GM18511 (cell line): ENCODE data around the gene IRAK2.
A peak's percentile ranks its signal among the peaks of the same experiment; 100 is the strongest.
"Not testable (repeated sequence)": the region's sequence is repeated elsewhere in the genome, so short reads cannot be mapped to it uniquely, and the experiment has no call there.

Experiments
- ATAC-seq: cut with Tn5 transposase; IDR thresholded peaks from one replicate; pipeline ENCODE4 v1.9.1; 2021; ENCODE audit warnings: mild to moderate bottlenecking, moderate library complexity; ENCODE audit not compliant: unreplicated experiment

The IRAK2 gene, protein sequence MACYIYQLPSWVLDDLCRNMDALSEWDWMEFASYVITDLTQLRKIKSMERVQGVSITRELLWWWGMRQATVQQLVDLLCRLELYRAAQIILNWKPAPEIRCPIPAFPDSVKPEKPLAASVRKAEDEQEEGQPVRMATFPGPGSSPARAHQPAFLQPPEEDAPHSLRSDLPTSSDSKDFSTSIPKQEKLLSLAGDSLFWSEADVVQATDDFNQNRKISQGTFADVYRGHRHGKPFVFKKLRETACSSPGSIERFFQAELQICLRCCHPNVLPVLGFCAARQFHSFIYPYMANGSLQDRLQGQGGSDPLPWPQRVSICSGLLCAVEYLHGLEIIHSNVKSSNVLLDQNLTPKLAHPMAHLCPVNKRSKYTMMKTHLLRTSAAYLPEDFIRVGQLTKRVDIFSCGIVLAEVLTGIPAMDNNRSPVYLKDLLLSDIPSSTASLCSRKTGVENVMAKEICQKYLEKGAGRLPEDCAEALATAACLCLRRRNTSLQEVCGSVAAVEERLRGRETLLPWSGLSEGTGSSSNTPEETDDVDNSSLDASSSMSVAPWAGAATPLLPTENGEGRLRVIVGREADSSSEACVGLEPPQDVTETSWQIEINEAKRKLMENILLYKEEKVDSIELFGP

DNA sequence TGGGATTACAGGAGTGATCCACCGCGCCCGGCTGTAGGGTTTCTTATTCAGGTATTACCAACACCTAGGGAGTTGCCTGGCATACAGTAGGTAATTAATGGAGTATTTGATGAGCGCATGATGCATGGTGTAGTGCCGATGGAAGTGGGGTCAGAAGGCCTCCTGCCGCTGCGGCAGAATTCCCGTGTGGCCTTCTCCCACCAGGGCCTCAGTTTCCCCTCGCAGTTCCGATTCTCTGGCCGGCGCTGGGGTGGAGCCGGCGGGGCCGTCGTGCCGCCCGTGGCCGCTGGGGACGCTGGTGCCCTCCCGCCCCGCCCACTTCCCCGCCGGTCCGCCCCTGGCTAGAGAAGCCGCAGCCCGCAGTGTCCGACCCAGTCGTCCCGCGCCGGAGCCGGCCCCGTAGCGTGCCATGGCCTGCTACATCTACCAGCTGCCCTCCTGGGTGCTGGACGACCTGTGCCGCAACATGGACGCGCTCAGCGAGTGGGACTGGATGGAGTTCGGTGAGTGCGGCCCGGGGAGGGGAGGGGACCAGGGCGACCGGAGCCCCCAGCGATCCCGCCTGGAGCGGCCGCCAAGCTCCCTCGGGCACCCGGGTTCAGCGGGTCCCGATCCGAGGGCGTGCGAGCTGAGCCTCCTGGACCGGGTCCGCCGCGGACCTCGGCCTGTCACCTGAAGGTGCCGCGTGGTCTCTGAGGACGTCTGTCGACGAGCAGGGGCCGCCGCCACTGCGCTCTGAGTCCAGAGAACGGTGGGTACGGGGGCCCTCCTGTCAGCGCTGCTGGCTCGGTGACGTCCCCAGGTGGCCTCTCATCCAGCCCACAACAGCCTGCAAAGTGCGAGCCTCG, at the start of gene IRAK2:
Gene IRAK2 (plus strand): TSS at position 374 of the 848 bp plus-strand sequence. CDS start 36 bp downstream, at position 410.
- peak; percentile 87 for ATAC-seq

DNA sequence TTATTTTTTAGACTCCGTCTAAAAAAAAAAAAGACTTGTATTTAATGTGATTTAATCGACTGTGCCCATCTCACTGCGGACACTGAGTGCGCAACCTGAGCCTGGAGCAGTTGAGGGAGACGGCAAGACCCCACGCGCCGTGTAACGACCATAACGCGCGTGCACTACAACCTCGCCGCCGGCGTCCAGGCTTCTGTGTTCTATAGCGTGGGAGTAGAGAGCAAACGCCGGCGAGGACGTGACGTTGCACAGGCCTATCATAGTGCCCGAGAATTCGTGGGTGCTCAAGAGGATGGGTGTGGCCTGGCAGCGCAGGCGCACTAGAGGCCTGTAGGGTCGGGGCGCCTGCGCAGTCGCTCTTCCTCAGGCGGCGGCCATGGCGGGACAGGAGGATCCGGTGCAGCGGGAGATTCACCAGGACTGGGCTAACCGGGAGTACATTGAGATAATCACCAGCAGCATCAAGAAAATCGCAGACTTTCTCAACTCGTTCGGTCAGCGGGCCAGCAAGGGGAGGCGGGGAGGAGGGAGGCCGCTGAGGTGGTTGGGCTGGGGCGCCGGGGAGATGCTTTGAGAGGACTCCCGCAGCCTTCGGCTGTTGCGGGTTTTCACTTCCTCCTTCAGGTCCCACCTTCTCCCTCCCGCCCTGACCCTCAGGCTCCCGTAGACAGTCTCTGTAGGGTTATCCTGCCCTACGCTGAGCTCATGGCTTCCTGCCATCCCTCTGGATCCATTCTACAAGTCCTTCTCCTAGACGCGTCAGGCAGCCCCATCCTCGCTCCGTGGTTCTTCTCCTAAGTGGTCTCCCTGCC, 49.2 kb upstream of the IRAK2 start, which contains the start of gene BRK1:
Gene BRK1 (plus strand): TSS at position 350 of the 812 bp plus-strand sequence. CDS start 27 bp downstream, at position 377.
- peak; percentile 96 for ATAC-seq

DNA sequence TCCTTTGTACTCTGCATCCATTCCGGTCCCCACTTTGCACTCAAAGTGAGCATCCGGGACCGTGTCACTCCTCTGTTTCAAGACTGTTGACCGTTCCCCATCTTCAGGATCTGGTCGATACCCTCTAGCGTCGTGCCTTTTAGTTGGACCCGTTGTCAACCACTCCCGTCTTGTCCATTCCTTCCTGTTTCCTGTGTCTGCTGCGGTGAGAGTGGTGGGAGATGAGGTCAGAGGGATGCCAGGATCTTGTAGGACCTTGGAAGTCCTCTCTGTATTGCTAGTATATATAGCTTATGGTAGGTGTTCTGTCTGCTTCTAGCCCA, 48.6 kb upstream of the IRAK2 start:
- no peak for ATAC-seq

DNA sequence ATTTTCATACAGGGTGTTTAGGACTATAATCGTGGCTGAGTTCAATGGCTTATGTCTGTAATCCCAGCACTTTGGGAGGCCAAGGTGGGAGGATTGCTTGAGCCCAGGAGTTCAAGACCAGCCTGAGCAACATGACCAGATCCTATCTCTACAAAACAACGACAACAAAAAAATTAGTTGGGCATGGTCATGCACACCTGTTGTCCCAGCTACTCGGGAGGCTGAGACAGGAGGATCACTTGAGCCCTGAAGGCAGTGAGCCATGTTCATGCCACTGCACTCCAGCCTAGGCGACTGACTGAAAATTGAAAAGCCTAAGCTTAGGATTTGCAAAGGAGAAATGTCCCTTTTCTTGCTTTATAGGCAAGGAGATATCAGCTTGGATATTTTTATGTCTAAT, 47.8 kb upstream of the IRAK2 start:
- no peak for ATAC-seq

DNA sequence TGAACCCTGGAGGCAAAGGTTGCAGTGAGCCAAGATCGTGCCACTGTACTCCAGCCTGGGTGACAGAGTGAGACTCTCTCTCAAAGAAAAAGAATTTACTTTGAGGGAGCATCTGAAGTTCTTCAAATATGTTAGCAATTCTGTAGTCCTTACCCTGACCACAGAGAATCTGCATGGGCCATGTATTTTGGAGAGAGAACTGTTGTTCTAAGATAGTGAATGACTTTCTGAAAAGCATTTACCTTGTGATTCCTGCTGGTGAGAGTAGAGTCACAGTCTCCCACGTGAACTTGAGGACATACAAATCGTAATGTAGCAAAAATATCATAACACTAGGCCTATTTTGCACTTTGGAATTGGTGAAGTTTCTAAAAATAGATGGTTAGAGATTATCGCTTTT, 45.3 kb upstream of the IRAK2 start:
- ATAC-seq, result no peak

DNA sequence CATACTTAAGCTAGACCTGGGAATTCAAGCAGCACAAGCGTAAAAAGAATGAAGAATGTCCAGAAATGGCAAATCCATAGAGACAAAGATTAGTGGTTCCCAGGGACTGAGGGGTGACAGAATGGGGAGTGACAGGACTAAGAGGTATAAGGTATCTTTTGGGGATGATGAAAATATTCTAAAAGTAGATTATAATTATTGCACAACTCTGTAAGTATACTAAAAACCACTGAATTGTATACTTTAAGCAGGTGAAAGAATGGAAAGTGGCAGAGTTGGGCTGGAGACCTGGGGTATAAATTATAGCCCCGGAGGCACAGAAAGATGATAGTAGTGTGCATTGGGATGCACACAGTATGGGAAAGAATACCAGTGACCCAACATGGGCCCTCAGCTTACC, 43.7 kb upstream of the IRAK2 start:
- ATAC-seq, result no peak

DNA sequence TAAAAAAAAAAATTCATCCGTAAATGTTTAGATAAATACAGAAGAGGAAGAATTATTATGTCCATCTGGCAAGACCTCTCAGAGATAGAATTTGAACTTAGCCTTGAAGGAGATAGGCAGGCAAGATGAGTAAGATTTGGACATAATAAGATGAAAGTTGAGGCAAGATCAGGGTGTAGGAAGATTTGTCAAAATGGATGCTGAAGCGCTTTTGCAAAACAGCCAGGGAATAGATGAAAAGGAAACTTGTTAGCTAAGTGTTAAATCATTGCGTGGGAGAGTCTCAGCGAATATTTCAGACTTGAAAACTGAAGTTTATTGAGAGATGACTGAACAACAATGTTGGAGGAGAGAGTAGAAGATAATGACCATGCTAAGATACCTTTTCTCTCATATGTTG, 42.0 kb upstream of the IRAK2 start:
- no peak for ATAC-seq

DNA sequence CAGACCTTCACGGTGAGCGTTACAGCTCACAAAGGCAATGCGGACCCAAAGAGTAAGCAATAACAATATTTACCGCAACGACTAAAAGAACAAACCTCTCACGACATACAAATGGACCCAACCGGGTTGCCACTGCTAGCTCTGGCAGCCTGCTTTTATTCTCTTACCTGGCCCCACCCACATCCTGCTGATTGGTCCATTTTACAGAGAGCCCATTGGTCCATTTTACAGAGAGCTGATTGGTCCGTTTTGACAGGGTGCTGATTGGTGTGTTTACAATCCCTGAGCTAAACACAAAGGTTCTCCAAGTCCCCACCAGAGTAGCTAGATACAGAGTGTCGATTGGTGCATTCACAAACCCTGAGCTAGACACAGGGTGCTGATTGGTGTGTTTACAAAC, 28.8 kb upstream of the IRAK2 start:
- not testable (repeated sequence) for ATAC-seq

DNA sequence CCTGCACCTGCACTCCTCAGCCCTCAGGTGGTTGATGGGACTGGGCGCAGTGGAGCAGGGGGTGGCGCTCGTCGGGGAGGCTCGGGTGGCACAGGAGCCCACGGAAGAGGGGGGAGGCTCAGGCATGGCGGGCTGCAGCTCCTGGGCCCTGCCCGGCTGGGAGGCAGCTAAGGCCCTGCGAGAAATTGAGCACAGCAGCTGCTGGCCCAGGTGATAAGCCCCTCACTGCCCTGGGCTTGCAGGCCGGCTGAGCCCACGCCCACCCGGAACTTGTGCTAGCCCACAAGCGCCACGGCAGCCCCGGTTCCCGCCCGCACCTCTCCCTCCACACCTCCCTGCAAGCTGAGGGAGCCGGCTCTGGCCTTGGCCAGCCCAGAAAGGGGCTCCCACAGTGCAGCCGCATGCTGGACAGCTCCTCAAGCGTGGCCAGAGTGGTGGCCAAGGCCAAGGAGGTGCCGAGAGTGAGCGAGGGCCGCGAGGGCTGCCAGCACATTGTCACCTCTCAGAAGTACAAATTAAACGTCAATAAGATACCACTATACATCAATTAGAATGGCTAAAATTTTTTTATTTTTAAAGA, 28.2 kb upstream of the IRAK2 start:
- ATAC-seq, result no peak

DNA sequence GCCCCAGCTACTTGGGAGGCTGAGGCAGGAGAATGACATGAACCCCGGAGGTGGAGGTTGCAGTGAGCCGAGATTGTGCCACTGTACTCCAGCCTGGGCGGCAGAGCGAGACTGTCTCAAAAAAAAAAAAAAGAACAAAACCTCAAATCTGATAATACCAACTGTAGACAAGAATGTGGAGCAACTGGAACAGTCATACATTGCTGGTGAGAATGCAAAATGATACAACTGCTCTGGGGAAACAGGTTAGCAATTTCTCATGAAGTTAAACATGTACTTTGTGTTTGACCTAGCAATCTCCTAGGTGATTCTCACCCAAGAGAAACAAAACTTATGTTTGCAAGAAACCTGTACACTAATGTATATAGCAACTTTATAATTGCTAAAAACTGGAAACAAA, 27.5 kb upstream of the IRAK2 start:
- no peak for ATAC-seq

DNA sequence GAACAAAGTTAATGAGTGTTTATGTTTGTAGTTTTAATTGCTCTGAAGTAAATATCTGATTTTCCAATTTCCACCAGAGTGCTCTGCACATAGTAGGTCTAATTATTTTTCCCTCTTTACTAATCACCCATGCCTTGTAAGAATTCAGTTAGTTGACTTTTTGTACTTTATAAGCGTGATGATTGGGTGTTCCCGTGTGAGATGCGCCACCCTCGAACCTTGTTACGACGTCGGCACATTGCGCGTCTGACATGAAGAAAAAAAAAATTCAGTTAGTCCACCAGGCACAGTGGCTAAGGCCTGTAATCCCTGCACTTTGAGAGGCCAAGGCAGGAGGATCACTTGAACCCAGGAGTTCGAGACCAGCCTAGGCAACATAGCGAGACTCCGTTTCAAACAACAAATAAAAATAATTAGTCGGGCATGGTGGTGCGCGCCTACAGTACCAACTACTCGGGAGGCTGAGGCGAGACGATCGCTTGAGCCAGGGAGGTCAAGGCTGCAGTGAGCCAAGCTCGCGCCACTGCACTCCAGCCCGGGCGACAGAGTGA, 23.6 kb upstream of the IRAK2 start:
- ATAC-seq, result no peak

DNA sequence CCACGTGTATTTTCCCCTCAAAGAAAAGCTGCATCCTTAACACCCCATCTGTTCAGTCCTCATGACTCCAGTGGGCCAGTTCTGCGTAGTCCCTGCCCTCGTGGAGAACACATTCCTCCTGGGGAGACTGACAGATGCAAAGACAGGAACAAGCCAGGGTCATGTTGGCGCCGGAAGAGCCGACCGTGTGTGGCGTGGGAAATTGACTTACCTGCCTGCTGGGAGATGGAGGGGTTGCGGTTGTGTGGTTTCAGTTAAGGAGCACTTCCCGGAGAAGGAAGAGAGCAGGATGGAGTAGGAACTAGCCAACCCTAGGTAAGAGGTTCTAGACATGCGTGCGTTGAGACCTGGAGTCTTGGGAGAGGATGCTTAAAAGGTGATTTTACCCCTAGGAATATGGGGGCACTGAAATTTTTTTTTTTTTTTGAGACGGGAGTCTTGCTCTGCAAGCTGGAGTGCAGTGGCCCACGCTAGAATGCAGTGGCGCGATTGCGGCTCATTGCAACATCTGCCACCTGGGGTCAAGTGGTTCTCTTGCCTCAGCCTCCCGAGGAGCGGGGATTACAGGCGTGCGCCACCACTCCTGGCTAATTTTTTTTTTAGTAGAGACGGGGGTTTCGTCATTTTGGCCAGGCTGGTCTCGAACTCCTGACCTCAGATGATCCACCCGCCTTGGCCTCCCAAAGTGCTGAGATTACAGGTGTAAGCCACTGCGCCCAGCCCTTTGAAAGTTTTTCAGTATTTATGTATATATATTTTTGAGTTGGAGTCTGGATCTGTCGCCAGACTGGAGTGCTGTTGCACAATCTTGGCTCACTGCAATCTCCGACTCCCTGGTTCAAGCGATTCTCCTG, 21.8 kb upstream of the IRAK2 start:
- ATAC-seq, result no peak

DNA sequence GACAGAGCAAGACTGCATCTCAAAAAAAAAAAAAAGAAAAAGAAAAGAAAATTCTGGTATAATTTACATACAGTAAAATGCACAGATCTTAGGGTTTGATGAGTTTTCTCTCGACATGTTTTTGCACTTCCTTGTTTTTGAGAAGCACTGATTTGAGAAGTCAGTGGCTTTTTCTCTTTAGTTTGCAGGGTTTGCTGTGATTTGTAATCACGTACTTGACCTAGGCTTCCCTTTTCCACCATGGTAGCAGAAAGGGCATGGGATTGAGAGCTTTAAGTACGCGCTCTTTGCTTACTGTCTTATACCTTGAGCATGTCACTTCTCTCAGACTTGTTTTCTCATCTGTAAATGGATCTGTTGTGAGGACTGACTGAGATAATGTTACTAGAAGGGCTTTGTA, 19.0 kb upstream of the IRAK2 start:
- ATAC-seq, result no peak

DNA sequence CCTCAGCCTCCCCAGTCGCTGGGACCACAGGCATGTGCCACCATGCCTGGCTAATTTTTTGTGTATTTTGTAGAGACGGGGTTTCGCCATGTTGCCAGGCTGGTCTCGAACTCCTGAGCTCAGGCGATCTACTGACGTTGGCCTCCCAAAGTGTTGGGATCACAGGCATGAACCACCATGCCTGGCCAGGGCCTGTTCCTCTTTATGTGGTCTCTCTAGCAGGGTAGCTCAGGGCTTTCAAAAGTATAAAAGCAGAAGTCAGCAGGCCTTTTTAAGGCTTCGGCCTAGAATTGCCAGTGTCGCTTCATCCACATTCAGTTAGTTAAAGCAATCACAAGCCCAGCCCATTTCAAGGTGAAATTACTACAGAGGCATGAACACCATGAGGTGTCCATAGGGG, 15.5 kb upstream of the IRAK2 start:
- no peak for ATAC-seq

DNA sequence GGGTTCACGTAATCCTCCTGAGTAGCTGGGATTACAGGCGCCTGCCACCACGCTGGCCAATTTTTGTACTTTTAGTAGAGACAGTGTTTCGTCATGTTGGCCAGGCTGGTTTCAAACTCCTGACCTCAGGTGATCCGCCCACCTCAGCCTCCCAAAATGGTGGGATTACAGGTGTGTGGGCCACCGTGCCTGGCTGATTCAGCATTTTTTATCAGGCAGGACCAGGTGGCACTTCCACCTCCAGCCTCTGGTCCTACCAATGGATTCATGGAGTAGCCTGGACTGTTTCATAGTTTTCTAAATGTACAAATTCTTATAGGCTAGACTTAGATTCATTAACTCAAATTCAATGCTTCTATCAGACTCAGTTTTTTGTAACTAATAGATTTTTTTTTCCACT, 13.7 kb upstream of the IRAK2 start:
- no peak for ATAC-seq

DNA sequence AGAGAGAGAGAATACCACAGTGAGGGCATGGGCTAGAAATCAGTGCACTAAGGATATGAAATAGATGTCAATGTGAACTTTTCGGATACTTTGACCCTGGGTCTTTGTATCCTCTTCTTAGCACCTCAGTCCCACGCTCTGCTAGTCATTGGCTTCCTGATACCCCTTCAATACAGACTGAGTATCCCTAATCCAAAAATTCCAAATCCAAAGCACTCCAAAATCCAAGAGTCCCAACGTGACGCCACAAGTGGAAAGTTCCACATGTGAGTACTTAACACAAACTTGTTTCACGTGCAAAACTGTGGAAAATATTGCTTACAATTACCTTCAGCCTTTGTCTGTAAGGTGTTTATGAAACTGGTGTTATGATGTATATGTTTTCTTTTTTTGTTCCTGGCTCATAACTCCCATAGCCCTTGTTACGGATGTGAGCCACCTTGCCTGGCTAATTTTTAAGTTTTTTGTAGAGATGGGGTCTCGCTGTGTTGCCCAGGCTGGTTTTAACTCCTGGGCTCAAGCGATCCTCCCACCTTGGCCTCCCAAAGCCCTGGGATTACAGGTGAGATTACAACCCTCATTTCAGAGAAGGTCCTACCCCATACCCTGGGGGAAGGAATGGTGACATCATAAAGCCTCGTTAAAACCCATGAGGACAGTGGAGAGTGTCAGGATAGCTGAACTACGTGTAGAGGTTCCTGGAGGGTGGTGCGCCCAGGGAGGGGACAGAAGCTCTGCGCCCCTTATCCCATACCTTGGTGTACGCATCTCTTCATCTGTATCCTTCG, 10.2 kb upstream of the IRAK2 start:
- no peak for ATAC-seq

DNA sequence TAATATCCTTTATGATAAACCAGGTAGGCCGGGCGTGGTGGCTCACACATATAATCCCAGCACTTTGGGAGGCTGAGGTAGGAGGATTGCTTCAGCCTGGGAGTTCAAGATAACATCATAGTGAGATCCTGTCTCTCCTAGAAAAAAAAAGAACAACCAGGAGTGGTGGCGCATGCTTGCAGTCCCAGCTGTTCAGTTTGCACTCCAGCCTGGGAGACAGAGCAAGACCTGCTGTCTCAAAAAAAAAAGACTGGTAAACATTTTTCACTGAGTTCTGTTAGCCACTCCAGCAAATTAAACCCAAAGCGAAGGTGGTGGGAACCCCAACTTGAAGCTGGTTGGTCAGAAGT, 9.6 kb upstream of the IRAK2 start:
- no peak for ATAC-seq

DNA sequence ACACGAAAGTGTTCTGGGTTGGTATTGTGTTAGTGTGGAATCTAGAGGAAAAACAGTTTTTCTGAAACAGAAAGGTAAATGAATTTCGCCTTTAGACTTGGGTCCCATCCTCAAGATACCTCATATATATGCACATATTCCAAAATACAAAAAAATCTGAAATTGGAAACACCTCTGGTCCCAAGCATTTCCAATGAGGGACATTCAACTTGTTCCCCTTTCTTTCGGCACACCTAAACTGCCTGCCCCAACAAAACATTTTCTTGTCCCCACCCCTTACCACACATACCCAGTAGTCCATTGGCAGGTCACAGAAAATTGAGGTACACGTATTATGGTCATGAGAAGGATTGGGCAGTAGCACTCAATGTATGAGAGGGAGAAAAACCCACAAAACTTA, 9.1 kb upstream of the IRAK2 start:
- no peak for ATAC-seq

DNA sequence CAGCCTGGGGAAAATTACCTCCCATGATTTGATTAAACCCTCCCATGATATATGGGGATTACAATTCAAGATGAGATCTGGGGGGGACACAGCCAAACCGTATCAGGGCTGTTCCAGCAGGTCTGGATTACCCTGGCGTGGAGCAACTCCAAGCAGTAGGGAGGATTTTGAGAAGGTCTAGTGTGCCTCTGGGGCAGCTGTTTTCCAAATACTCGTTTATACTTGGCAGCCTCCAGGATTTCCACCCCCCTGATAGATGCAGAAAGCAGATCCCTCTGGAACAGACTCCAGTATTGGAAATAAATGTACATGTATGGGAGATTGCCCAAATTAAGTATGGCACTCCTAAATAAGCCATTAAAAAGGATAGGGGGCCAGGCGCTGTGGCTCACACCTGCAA, 7.7 kb upstream of the IRAK2 start:
- ATAC-seq, result no peak
